ENCODE measurements around the gene LRGUK. TPM values are rescaled to one million over a fixed set of nuclear protein-coding genes. Genes with fewer than 3 reads are reported as not detected.

Gene LRGUK
- total and polyA plus RNA-seq, 2 of the 4 experiments (the other 2 are of a cell fraction): 0.07 TPM; not detected in 1

DNA sequence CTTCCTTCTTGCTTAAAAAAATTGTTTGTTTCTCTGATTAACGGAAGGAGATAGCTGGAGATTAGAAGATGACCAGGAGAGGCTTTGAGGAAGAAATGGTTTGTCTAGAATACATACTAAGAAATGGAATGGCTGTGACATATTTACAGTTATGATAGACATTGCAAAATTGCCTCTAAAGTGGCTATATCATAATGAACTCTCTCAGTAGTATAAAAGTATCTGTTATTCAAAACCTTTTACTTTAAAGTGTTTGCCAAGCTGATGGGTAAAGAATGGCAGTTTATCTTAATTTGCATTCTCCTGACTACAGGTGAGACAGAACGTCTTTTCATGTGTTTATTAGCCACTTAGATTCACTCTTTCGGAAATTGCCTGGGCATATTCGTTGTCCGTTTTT, 28.7 kb downstream of the LRGUK start:
- H3K27me3 ChIP-seq (ENCODE audit: control insufficient read depth, insufficient read depth, low read length): no peaks in the 10 kb centered on the region

More for the DNA sequence above, 28.7 kb downstream of the LRGUK start:
- no peak overlapping the region for H2AK5ac ChIP-seq (ENCODE audit: low read depth, low read length)
- H2BK5ac ChIP-seq (ENCODE audit: low read depth, low read length, poor library complexity, severe bottlenecking): no peak overlapping the region
- H3K79me1 ChIP-seq (ENCODE audit: low read depth in 1 of 2, low read length in 2 of 2): no peaks in the 10 kb centered on the region
- no peak for DNase-seq
- H3K36me3 ChIP-seq (ENCODE audit: control insufficient read depth, insufficient read depth, low read length): no peaks in the 10 kb centered on the region
- H3K14ac ChIP-seq (replicated peaks; ENCODE audit: low read depth, low read length): no peak overlapping the region
- no peaks in the 10 kb centered on the region for H3K4me1 ChIP-seq (ENCODE audit: control insufficient read depth, insufficient read depth, low read length)
- no peak overlapping the region for H3K18ac ChIP-seq (ENCODE audit: low read depth, low read length)
- H2AFZ ChIP-seq (replicated peaks; ENCODE audit: low read length, poor library complexity): no peak overlapping the region
- in situ Hi-C loops (cut with MboI; ENCODE audit: low sequenced_read_pairs) (no loop called here), intact Hi-C loops (cut with micrococcal nuclease) (no loop called here), dilution Hi-C loops (cut with HindIII; ENCODE audit: low sequenced_read_pairs, unreplicated experiment) (no loop called here)
- ATAC-seq (ENCODE audit: low read depth): no peak
- no peak overlapping the region for H4K91ac ChIP-seq (ENCODE audit: insufficient read depth, low read depth, low read length)
- H3K9ac ChIP-seq (ENCODE audit: low read depth, low read length): no peak overlapping the region
- TF ChIP-seq, protein P1, sequence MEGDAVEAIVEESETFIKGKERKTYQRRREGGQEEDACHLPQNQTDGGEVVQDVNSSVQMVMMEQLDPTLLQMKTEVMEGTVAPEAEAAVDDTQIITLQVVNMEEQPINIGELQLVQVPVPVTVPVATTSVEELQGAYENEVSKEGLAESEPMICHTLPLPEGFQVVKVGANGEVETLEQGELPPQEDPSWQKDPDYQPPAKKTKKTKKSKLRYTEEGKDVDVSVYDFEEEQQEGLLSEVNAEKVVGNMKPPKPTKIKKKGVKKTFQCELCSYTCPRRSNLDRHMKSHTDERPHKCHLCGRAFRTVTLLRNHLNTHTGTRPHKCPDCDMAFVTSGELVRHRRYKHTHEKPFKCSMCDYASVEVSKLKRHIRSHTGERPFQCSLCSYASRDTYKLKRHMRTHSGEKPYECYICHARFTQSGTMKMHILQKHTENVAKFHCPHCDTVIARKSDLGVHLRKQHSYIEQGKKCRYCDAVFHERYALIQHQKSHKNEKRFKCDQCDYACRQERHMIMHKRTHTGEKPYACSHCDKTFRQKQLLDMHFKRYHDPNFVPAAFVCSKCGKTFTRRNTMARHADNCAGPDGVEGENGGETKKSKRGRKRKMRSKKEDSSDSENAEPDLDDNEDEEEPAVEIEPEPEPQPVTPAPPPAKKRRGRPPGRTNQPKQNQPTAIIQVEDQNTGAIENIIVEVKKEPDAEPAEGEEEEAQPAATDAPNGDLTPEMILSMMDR (conservative IDR thresholded peaks at IDR 0.05; ENCODE audit: low read depth, low read length): no peak
- no peak for TF ChIP-seq RCOR1 (IDR thresholded peaks at IDR 0.05; ENCODE audit: insufficient replicate concordance, low read length)
- no TSS peak for BruUV-seq (replicated peaks)
- H3K9me3 ChIP-seq (ENCODE audit: control insufficient read depth, insufficient read depth, low read length): no peaks in the 10 kb centered on the region; the same call in 1 of the 2 replicates
- ChIA-PET POLR2A (ENCODE audit: unreplicated experiment) (no interaction called here), CTCF (no interaction called here)
- no peak overlapping the region for H2BK120ac ChIP-seq (ENCODE audit: low read depth, low read length)
- H4K8ac ChIP-seq (ENCODE audit: low read depth in 2 of 2, low read length in 2 of 2): no peak overlapping the region
- no peak overlapping the region for H2AK9ac ChIP-seq (replicated peaks; ENCODE audit: low read depth, low read length, poor library complexity)
- no peak overlapping the region for H3K56ac ChIP-seq (ENCODE audit: extremely low read depth, insufficient read depth, low read length)
- H4K5ac ChIP-seq (ENCODE audit: low read depth, low read length): no peak overlapping the region
- no peak overlapping the region for H2BK20ac ChIP-seq (ENCODE audit: low read depth, low read length)
- no peak overlapping the region for H3K4me3 ChIP-seq (ENCODE audit: insufficient read depth, low read depth, low read length)
- H3K4ac ChIP-seq (ENCODE audit: low read depth, low read length): no peak overlapping the region
- no peak overlapping the region for H3K23ac ChIP-seq (ENCODE audit: low read depth, low read length)
- H3K27ac ChIP-seq (ENCODE audit: insufficient read depth, low read length): no peak overlapping the region
- no peak overlapping the region for H2BK15ac ChIP-seq (ENCODE audit: low read depth, low read length)
- no CpG with 5 or more reads among the region's 5 CpGs for WGBS, 2 experiments (ENCODE audit: extremely low coverage in 2 of 2, insufficient read length in 1 of 2)
- no peak overlapping the region for H3K4me2 ChIP-seq (ENCODE audit: low read depth, low read length)
- no peaks in the 10 kb centered on the region for H3K9me1 ChIP-seq (ENCODE audit: insufficient read depth, low read length)
- H4K20me1 ChIP-seq (ENCODE audit: insufficient read depth, low read length): no peaks in the 10 kb centered on the region
